Activated CD8-positive, alpha-beta memory T cell treated with anti-CD3 and anti-CD28 coated beads for 24 hours (primary cell): Measurements from ENCODE around the gene VPS37B.
"Not testable (repeated sequence)": the region's sequence is repeated elsewhere in the genome, so short reads cannot be mapped to it uniquely, and the experiment has no call there.

Source experiments
- DNase-seq: peaks from one replicate; pipeline ENCODE4 v3.0.0-alpha.2; 2020

The VPS37B gene

GRCh38 chr12:122905258-122905657, 9.3 kb upstream of the VPS37B start:
- not testable (repeated sequence) for DNase-seq

- no peak for DNase-seq
Measured at GRCh38 chr12:122903693-122904034, 7.7 kb upstream of the VPS37B start.

GRCh38 chr12:122902854-122903692, 7.1 kb upstream of the VPS37B start:
- no peak for DNase-seq

- no peak for DNase-seq
Measured at GRCh38 chr12:122899887-122900286, 4.0 kb upstream of the VPS37B start.

- no peak for DNase-seq
Measured at GRCh38 chr12:122896662-122897061, 738 bp upstream of the VPS37B start.

- no peak for DNase-seq
Measured at GRCh38 chr12:122895320-122895703, 612 bp downstream of the VPS37B start.

DNA sequence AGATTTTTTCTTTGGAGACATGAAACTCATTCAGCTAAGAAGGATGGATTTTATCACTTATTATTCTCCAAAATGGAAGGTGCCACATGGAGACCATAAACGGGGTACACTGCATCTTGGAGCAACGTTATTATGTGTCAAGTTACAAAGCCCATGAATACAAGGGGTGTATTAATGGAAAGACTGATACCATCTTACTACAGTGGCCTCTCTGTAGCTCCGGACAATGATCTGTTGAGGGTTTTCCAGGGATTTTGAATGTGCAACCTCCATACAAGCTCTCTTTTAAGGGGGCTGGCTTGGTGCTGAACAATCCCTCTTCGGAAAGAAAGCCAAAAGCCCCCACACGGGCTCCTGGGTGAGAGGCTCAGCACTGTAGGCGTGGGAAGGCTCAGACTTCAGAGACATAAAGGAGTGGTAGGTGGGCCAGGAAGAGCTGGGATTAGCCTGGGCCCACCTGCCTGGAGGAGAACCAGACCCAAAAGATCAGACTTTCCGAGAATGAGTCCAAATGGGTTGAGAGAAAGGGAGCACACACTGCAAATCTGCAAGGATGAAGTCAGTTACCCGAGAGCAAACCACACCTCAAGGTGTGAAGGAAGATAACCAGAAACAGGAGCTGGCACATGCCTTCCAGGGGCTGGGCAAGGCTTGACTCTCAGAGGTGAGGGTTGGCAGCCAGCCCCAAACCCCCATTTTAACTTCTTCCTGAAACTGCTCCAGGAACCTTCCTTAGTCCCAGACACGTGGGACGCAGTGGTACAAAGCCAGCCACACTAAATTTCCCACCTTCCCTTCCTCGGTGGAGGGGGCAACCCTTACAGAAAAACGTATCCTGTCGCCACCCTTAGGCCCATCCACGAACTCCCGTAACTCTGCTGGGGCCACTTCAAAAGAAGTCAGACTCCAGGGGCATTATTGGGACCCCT, 1.5 kb downstream of the VPS37B start:
- DNase-seq, result no peak

GRCh38 chr12:122893208-122894153, 2.4 kb downstream of the VPS37B start:
- DNase-seq, result no peak

GRCh38 chr12:122892724-122893123, 3.2 kb downstream of the VPS37B start:
- DNase-seq, result not testable (repeated sequence)

DNA sequence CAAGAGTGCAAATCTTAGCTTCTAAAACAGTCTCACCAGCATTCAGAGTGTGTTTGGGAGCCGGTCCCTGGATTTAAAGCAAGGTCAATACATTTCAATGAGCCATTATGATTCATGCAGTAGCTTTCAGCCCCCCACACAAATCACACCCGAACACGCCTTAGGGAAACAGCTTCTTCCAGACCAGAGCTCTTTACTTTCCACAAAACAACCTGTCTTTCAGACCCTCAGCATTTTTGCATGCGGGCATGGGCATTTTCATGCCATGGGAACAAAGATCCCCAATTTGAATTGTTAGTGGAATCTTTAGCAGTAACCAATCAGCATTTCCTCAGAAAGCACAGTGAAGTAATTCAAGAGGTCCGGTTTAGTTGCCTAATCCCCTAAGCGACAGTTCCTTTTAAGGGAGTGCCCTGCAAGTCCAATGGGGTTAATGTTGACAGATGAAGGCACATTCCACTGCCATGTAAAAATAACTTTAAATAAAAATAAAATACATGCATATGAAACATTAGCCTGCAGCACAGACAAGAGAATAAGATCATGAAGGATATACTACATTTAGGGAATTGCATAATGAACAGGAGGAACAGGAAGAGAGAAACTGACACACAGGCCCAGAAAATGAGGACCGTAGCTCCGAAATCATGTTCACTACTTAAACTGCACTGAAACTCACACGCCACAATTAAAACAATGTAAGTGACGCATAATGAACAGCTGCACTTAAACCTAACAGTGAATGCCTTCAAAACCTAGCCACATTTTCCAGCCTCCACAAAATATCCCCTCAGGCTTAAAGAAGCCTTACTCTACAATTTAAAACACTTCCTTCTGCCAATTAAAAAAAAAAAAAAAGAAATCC, 4.0 kb downstream of the VPS37B start:
- DNase-seq, result no peak

DNA sequence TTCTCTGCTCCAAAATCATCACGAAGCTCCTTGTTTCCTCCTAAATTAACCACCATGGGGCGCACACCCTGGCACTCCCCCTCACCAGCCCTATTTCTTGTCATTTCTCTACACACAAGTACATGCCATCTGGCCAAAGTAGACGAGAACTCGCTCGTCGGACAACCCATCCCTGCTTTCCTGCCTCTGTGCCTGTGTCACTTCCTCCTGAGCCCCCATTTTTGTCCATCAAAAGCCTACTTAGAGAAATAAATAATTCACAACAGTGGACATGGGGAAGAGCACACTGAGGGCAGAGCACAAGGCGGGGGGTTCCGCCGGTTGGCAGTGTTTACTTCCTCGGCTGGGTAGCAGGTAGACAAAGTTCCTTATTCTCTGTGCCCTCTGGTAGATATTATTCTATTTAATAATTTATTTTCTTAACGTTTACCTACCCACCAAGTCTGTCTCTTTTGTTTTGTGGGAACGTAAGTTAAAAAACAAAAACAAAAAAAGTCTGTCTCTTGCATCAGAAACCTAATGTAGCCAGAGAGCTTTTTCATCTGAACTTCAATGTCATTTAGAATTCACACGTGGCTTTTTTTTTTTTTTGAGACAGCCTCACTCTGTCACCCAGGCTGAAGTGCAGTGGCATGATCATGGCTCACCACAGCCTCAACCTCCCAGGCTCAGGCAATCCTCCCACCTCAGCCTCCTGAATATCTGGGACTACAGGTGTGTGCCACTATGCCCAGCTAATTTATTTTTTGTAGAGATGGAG, 6.0 kb downstream of the VPS37B start:
- DNase-seq, result no peak

GRCh38 chr12:122888232-122888752, 7.6 kb downstream of the VPS37B start:
- DNase-seq, result no peak

DNA sequence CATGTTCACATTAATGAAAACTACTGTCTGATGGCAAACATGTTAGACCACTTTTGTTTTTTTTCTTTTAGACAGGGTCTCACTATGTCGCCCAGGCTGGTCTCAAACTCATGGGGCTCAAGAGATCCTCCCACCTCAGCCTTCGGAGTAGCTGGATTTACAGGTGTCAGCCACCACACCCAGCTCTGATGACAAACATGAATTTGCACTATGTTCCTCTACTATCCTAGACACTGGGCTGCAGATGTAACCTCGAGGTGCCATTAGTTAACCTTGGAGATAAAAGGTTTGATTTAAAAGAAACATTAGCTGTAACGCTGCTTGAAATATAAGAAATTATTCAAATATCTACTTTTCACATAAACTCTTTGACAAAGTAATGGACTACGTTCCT, 8.1 kb downstream of the VPS37B start:
- DNase-seq, result no peak

DNA sequence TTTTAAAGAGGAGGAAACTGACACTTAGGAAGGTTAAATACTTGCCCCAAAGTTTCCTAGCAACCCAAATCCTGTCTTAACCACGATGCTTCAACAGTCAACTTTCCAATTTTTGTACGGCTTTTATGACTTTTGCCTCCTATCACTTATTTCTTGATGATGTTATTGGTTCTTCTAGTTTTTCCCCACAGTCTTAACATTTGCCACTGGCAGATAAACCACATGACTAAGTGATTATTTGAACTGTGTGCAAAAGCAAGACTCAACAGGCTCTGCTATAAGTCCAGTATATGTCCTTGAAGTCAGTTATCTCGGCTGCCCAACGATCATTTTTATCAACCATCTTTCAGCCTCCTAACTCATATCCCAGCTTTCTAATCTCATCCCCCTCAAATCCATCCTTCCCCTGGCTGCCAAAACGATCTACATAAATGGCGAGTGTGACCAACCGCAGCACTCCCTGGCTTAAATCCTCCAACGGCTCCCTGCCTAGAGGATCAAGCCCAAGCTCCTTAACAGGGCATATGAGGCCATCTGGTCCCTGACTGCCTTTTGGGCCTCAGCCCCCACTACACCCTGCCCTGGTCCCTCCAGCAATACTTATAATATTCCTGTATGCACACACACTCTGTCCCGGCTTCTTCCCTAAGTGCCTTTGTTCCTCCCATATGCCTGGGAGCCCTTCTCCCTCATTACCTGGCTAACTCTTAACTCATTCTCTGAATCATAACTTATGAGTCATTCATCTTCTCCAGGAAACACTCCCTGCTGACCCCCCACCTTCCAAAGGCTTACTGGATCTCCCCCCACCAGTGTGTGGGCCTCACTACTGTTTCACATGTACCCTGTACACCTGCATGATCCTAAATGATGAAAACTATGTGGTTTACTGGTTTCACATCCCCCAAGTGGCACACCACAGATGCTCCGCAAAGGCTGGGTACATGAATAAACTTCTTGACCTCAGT, 8.8 kb downstream of the VPS37B start:
- DNase-seq, result no peak

DNA sequence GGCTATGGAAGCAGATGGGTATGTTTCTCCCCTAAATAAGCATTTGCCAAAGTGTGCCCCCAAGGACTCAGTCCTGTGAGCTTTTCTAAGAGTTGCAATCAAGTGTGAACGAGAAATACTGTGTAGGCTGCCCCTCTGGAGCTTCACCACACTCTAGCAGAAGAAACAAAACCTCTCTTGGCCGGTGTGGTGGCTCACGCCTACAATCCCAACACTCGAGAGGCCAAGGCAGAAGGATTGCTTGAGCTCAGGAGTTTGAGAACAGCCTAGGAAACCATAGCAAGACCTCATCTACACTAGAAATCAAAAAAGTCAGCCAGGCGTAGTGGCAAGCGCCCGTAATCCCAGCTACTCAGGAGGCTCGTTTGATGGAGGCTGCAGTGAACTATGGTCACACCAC, 9.8 kb downstream of the VPS37B start:
- DNase-seq, result no peak

GRCh38 chr12:122884860-122885259, 11.1 kb downstream of the VPS37B start:
- no peak for DNase-seq

- DNase-seq, result peak; percentile 50
Measured at GRCh38 chr12:122884091-122884826, 11.7 kb downstream of the VPS37B start.

DNA sequence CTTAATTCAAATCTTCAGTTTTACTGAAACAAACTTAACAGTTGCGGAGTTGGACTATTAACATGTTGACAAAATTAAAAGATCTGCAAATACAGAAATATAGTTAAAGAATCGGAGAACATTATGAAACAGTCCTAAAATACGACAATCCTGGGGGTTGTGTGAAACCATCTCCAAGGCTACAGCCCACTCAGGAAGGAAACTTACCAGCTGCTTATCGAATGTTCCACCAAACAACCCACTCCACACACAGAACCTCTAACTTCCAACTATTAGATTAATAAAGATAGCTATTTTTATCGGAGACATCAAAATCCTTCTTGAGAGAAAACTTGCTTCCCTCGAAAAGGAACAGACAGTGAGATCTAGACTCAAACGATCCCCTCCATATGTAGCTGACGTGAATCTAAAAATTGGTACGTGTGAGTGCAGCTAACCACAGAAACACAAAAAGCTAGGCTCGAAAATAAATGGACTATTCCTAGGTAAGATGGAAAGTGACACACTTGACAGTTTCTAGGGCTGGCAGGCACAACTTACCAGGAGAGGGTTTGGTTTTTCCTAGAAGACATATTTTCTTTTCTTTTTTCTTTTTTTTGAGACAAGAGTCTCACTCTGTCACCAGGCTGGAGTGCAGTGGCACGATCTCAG, 12.9 kb downstream of the VPS37B start:
- no peak for DNase-seq
